GM21528 (cell line): ENCODE measurements around the gene PPP3R1.

ENCODE experiments used
- ATAC-seq: cut with Tn5 transposase; IDR thresholded peaks from one replicate; pipeline ENCODE4 v1.9.1; 2021; ENCODE audit warnings: mild to moderate bottlenecking, moderate library complexity; ENCODE audit not compliant: unreplicated experiment, low FRiP score

The PPP3R1 gene

GRCh38 chr2:68236103-68236734 lies 16.1 kb downstream of the PPP3R1 start:
- no peak for ATAC-seq

GRCh38 chr2:68235090-68235489 lies 17.2 kb downstream of the PPP3R1 start:
- no peak for ATAC-seq

- no peak for ATAC-seq
Observed at GRCh38 chr2:68234405-68234804, 17.9 kb downstream of the PPP3R1 start.

GRCh38 chr2:68231061-68231372 lies 21.3 kb downstream of the PPP3R1 start:
- no peak for ATAC-seq

GRCh38 chr2:68230241-68231060 lies 21.9 kb downstream of the PPP3R1 start:
- ATAC-seq = no peak

GRCh38 chr2:68226794-68227193 lies 25.5 kb downstream of the PPP3R1 start:
- no peak for ATAC-seq

GRCh38 chr2:68225119-68225632 lies 27.2 kb downstream of the PPP3R1 start:
- no peak for ATAC-seq

GRCh38 chr2:68223419-68223818 lies 28.9 kb downstream of the PPP3R1 start:
- no peak for ATAC-seq

GRCh38 chr2:68222287-68222686 lies 30.0 kb downstream of the PPP3R1 start:
- no peak for ATAC-seq

- no peak for ATAC-seq
Observed at GRCh38 chr2:68218343-68218901, 33.9 kb downstream of the PPP3R1 start.

- no peak for ATAC-seq
Observed at GRCh38 chr2:68217729-68218128, 34.6 kb downstream of the PPP3R1 start.

- ATAC-seq = no peak
Observed at GRCh38 chr2:68216454-68217310, 35.6 kb downstream of the PPP3R1 start.

GRCh38 chr2:68214381-68214780 lies 38.0 kb downstream of the PPP3R1 start:
- peak; percentile 71 for ATAC-seq

- ATAC-seq = no peak
Observed at GRCh38 chr2:68206793-68207192, 45.5 kb downstream of the PPP3R1 start.

- ATAC-seq = peak; percentile 93
Observed at GRCh38 chr2:68203587-68203986, 48.7 kb downstream of the PPP3R1 start.

GRCh38 chr2:68200157-68200787 lies 52.1 kb downstream of the PPP3R1 start:
- ATAC-seq = no peak

GRCh38 chr2:68196120-68196716 lies 56.1 kb downstream of the PPP3R1 start:
- ATAC-seq = no peak

- no peak for ATAC-seq
Observed at GRCh38 chr2:68195096-68195495, 57.2 kb downstream of the PPP3R1 start.

- no peak for ATAC-seq
Observed at GRCh38 chr2:68193787-68194372, 58.5 kb downstream of the PPP3R1 start.

GRCh38 chr2:68193144-68193543 lies 59.2 kb downstream of the PPP3R1 start:
- no peak for ATAC-seq
